Measurements from ENCODE around the gene ABCA4. TPM values are rescaled to one million over a fixed set of nuclear protein-coding genes. Genes with fewer than 3 reads are reported as not detected.

The ABCA4 gene
- total RNA-seq, 1 experiment from 2014 or later = 0.12 TPM

GRCh38 chr1:94027721-94028515 is 93.0 kb downstream of the ABCA4 start:
- DNase-seq (ENCODE audit: low read depth) = no peak

- DNase-seq (ENCODE audit: low read depth) = no peak
Observed at GRCh38 chr1:94026619-94027380, 94.1 kb downstream of the ABCA4 start.

GRCh38 chr1:94025383-94026340 is 95.3 kb downstream of the ABCA4 start:
- peak; percentile 67 for DNase-seq (ENCODE audit: low read depth)

- no peak for DNase-seq (ENCODE audit: low read depth)
Observed at GRCh38 chr1:94024104-94024792, 96.7 kb downstream of the ABCA4 start.

- DNase-seq (ENCODE audit: low read depth) = peak; percentile 52
Observed at GRCh38 chr1:94022471-94023189, 98.3 kb downstream of the ABCA4 start.

GRCh38 chr1:94020764-94021579 is 100.0 kb downstream of the ABCA4 start:
- DNase-seq (ENCODE audit: low read depth) = peak; percentile 81

- no peak for DNase-seq (ENCODE audit: low read depth)
Observed at GRCh38 chr1:94019327-94019726, 101.6 kb downstream of the ABCA4 start.

GRCh38 chr1:94017155-94017829 is 103.7 kb downstream of the ABCA4 start:
- no peak for DNase-seq (ENCODE audit: low read depth)

GRCh38 chr1:94015489-94015817 is 105.5 kb downstream of the ABCA4 start:
- DNase-seq (ENCODE audit: low read depth) = no peak

- DNase-seq (ENCODE audit: low read depth) = no peak
Observed at GRCh38 chr1:94014635-94015488, 106.1 kb downstream of the ABCA4 start.

GRCh38 chr1:94014087-94014486 is 106.9 kb downstream of the ABCA4 start:
- no peak for DNase-seq (ENCODE audit: low read depth)

GRCh38 chr1:94013367-94013878 is 107.5 kb downstream of the ABCA4 start:
- DNase-seq (ENCODE audit: low read depth) = peak; percentile 25

- no peak for DNase-seq (ENCODE audit: low read depth)
Observed at GRCh38 chr1:94012708-94013366, 108.1 kb downstream of the ABCA4 start.

- no peak for DNase-seq (ENCODE audit: low read depth)
Observed at GRCh38 chr1:94011709-94012595, 109.0 kb downstream of the ABCA4 start.

- DNase-seq (ENCODE audit: low read depth) = no peak
Observed at GRCh38 chr1:94011129-94011528, 109.8 kb downstream of the ABCA4 start.

- DNase-seq (ENCODE audit: low read depth) = no peak
Observed at GRCh38 chr1:94009304-94009703, 111.6 kb downstream of the ABCA4 start.

GRCh38 chr1:94006604-94007003 is 114.3 kb downstream of the ABCA4 start:
- peak; percentile 75 for DNase-seq (ENCODE audit: low read depth)
